ENCODE results near the gene PDCD1. TPM values are rescaled to one million over a fixed set of nuclear protein-coding genes. Genes with fewer than 3 reads are reported as not detected.

PDCD1 gene
- total RNA-seq, 2 donors from 2014 or later: 0.27 to 0.80 TPM

DNA sequence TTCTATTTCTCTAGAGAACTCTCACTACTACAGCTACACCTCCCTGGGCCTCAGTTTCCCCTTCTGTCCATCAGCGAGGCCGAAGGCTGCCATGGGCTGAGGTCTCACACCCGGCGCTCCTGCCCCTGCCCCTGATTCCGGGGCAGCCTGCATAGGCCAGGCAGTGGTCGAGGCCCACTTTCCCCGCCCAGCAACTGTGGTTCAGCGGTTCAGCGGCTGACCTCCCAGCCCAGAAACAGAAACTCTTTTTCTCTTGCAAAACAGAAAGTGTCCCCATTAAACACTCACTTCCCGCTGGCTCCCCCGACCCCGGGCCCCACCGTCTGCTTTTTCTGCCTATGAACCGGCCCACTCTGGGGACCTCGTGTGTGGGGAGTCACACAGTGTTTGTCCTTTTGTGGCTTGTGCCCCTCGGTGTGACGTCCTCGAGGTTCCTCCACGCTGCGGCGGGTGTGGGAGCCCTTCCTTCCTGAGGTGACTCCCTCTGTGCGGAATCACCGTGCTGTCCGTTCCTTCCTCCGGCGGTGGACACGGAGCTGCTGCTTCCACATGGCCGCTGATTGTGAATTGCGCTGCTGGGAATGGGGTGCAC, 16.0 kb downstream of the PDCD1 start:
- Histone ChIP-seq H3K27me3 (replicated peaks; ENCODE audit: insufficient read depth) (no peaks in the 10 kb centered on the region), H3K4me1 (replicated peaks) (no peaks in the 10 kb centered on the region), H3K36me3 (no peaks in the 10 kb centered on the region), H3K9me3 (no peaks in the 10 kb centered on the region), H3K27ac (no peak overlapping the region), H3K4me3 (no peak overlapping the region)
- no peak for TF ChIP-seq POLR2AphosphoS5 (IDR thresholded peaks at IDR 0.05)
- TF ChIP-seq, protein P1, sequence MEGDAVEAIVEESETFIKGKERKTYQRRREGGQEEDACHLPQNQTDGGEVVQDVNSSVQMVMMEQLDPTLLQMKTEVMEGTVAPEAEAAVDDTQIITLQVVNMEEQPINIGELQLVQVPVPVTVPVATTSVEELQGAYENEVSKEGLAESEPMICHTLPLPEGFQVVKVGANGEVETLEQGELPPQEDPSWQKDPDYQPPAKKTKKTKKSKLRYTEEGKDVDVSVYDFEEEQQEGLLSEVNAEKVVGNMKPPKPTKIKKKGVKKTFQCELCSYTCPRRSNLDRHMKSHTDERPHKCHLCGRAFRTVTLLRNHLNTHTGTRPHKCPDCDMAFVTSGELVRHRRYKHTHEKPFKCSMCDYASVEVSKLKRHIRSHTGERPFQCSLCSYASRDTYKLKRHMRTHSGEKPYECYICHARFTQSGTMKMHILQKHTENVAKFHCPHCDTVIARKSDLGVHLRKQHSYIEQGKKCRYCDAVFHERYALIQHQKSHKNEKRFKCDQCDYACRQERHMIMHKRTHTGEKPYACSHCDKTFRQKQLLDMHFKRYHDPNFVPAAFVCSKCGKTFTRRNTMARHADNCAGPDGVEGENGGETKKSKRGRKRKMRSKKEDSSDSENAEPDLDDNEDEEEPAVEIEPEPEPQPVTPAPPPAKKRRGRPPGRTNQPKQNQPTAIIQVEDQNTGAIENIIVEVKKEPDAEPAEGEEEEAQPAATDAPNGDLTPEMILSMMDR (IDR thresholded peaks at IDR 0.05): no peak
- TF ChIP-seq POLR2A (IDR thresholded peaks at IDR 0.05): no peak
- no peak for DNase-seq (ENCODE audit: low spot score)
- WGBS: 82% methylated on average over 29 of the region's 29 CpGs
- intact Hi-C loops (cut with DNase I): no loop called here

DNA sequence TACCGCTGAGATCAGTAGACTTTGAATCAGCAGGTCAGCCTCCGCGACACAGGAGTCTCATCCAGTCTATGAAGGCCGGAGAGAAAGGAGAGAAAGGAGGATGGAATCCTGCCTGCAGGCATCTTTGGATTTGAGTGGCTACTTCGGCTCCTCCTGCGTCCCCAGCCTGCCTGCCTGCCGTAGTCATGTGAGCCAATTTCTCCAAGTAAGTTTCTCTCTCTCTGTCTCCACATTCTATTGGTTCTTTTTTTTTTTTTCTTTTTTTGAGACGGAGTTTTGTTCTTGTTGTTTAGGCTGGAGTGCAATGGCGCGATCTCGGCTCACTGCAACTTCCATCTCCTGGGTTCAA, 16.7 kb downstream of the PDCD1 start:
- Histone ChIP-seq H3K27ac (no peak overlapping the region), H3K4me1 (replicated peaks) (no peaks in the 10 kb centered on the region), H3K4me3 (no peak overlapping the region), H3K36me3 (no peaks in the 10 kb centered on the region), H3K27me3 (replicated peaks; ENCODE audit: insufficient read depth) (no peaks in the 10 kb centered on the region), H3K9me3 (no peaks in the 10 kb centered on the region)
- DNase-seq (ENCODE audit: low spot score): no peak
- TF ChIP-seq POLR2A (IDR thresholded peaks at IDR 0.05) (no peak), POLR2AphosphoS5 (IDR thresholded peaks at IDR 0.05) (no peak)
- TF ChIP-seq, protein P1 (IDR thresholded peaks at IDR 0.05): no peak
- 84% methylated on average over 11 of the region's 11 CpGs for WGBS
- intact Hi-C loops (cut with DNase I): no loop called here

DNA sequence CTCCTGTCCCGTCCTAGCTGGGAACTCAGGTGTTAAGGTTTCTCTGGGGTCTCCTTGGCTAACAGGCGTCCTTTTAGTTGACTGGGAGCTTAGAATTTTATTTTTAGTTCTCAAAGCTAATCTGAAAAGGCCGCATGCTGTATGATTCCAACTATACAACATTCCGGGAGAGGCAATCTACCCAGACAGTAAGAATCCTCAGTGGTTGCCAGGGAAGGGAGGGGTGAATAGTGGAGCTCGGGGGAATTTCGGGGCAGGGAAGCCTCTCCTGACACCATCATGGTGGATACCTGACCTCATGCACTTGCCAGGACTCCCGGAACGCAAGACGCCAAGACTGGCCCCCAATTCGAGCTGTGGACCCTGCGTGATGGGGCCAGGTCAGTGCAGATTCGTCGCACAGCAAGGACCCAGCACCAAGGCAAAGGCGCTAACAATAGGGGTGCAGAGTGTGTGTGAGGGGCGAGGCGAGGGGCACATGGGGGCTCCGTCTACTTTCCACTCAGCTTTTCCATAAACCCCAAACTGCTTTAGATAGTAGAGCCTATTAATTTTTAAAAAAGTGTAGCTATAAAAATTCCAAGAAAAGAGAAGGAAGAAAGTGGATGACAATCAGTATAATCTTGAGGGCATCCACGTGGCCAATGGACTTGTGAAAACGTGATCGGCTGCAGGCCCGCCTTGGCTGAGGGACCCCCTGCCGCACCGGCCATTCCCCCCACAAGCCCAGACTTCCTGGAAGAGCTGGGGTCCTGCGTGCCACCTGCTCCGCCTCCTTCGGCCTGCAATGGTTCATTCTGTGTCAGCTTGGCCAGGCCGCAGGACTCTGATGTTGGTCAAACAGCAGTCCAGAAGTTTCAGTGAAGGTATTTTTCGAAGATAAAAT, 17.3 kb downstream of the PDCD1 start:
- 79% methylated on average over 28 of the region's 28 CpGs for WGBS
- Histone ChIP-seq H3K36me3 (no peaks in the 10 kb centered on the region), H3K4me3 (no peak overlapping the region), H3K4me1 (replicated peaks) (no peaks in the 10 kb centered on the region), H3K27ac (no peak overlapping the region), H3K27me3 (replicated peaks; ENCODE audit: insufficient read depth) (no peaks in the 10 kb centered on the region), H3K9me3 (no peaks in the 10 kb centered on the region)
- DNase-seq (ENCODE audit: low spot score): no peak
- intact Hi-C loops (cut with DNase I): no loop called here
- TF ChIP-seq POLR2AphosphoS5 (IDR thresholded peaks at IDR 0.05) (no peak), POLR2A (IDR thresholded peaks at IDR 0.05) (no peak)
- TF ChIP-seq, protein P1 (IDR thresholded peaks at IDR 0.05): no peak

DNA sequence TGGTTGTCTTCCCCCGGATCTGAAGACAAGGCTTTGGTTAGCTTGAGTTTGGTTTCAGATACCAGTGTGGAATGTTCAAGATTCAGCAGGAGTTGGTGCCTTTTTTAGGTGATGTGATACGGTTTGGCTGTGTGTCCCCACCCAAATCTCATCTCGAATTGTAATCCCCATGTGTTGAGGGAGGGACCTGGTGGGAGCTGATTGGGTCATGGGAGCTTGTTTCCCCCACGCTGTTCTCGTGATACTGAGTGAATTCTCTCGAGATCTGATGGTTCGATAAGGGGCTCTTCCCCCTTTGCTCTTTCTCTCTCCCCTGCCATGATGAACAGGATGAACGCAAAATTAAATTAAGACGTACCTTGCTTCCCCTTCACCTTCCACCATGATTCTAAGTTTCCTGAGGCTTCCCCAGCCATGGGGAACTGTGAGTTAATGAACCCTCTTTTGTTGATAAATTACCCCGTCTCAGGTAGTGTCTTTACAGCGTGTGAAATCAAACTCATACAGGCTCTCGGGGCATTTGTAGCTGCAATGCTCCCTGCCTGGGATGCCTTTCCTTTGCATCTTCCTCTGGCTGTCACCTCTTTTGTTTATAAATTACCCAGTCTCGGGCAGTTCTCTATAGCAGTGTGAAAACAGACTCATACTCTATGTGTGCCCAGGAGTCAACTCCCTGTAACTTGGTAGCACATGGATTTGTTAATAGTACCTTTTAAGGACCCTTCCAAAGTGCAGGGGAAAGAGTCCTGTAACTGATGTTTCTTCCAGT, 21.3 kb downstream of the PDCD1 start:
- H3K27me3 ChIP-seq (replicated peaks; ENCODE audit: insufficient read depth): no peaks in the 10 kb centered on the region
- no peaks in the 10 kb centered on the region for H3K9me3 ChIP-seq
- intact Hi-C loops (cut with DNase I): no loop called here
- H3K4me3 ChIP-seq: no peak overlapping the region
- H3K4me1 ChIP-seq (replicated peaks): peaks cover 4% of the 10 kb centered on the region
- 65% methylated on average over 13 of the region's 13 CpGs for WGBS
- TF ChIP-seq, protein P1 (IDR thresholded peaks at IDR 0.05): no peak
- TF ChIP-seq POLR2A (IDR thresholded peaks at IDR 0.05) (no peak), POLR2AphosphoS5 (IDR thresholded peaks at IDR 0.05) (no peak)
- no peaks in the 10 kb centered on the region for H3K36me3 ChIP-seq
- H3K27ac ChIP-seq: no peak overlapping the region
- no peak for DNase-seq (ENCODE audit: low spot score)
